AML-193 (cell line): ENCODE data around the gene GRM1.

ENCODE experiments used
- DNase-seq, 2 experiments: peaks; one replicate each; lab custom pipeline; 2025; lab: John Stamatoyannopoulos, UW

GRM1 gene

GRCh38 chr6:146456886-146457285 lies 428.0 kb downstream of the GRM1 start:
- no peak for DNase-seq

GRCh38 chr6:146460941-146461340 lies 432.1 kb downstream of the GRM1 start:
- DNase-seq, result no peak

DNA sequence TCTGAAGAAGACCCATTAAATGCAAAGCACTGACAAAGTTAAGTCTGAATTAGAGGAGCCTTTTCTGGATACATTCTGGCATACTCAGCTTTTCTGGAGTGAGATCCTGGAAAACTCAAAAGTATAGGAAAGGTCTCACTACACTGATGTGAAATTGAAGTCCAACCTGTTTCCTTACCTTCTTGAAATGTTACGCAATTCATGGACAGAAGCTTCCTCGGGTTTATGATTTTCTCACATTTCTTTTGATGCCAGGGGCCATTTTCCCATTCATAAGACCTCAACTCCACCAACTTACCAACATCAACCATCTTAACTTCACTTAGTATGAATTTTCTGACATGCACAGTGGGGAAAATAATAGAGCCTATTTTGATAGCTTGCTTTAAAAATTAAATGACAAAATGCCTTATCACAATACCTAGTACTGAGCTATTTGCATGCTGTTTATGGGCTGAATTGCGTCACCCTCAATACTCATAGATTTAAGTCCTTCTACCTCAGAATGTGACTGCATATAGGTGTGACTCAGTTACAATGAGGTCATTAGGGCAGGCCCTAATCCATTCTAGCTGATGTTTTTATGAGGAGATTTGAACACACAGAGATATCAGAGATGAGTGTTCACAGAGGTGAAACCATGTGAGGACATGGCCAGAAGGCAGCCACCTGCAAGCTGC lies 441.4 kb downstream of the GRM1 start:
- DNase-seq, result no peak

GRCh38 chr6:146472918-146473317 lies 444.1 kb downstream of the GRM1 start:
- no peak for DNase-seq

DNA sequence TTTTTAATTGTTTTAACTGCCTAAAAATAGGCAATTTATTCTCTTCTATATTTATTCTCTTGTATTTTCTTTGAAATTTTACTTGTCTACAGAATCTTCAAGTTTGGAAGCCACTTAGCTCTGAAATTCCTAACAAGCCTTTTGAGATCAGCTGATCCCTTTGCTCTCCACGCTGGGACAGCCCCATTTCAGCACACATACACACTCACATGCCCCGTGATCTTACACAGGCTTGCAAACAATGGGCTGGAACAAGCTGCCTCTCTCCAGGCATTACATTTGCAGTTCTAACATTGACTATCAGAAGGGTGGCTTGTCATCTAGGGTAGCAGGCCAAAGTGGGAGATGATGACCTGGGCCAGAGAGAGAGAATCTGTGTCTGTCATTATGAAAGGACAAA lies 452.7 kb downstream of the GRM1 start:
- no peak for DNase-seq

GRCh38 chr6:146484411-146484810 lies 455.5 kb downstream of the GRM1 start:
- no peak for DNase-seq
